Neutrophil (primary cell): ENCODE data around the gene TMCC2.

Experiments used
- H3K27ac ChIP-seq: fragments of 200-600 bp; sonication (generic); 2 replicates; pipeline ENCODE4 v1.5.1; 2016; ENCODE audit warnings: mild to moderate bottlenecking, moderate library complexity
- H3K27me3 ChIP-seq: fragments of 200-600 bp; sonication (generic); 2 replicates; pipeline ENCODE4 v1.6.0; 2016; ENCODE audit warnings: mild to moderate bottlenecking
- H3K36me3 ChIP-seq: fragments of 200-600 bp; sonication (generic); 2 replicates; pipeline ENCODE4 v1.5.1; 2017
- H3K4me1 ChIP-seq, 2 experiments: fragments of 200-600 bp in 1 of 2; sonication (generic) in 1 of 2; 1 replicate in 1 of 2; 2 replicates in 1 of 2; pipeline versions ENCODE4 v1.5.1 to v1.6.1; 2013 to 2016; ENCODE audit warnings: low read depth in 1 of 2, low read length in 1 of 2, mild to moderate bottlenecking in 1 of 2, moderate library complexity in 1 of 2; ENCODE audit not compliant: control insufficient read depth in 1 of 2, insufficient read depth in 1 of 2
- H3K4me3 ChIP-seq, 2 experiments: fragments of 200-600 bp in 1 of 2; sonication (generic) in 1 of 2; 1 replicate in 1 of 2; 2 replicates in 1 of 2; pipeline ENCODE4 v1.5.1; 2013 to 2016; ENCODE audit warnings: low read depth in 1 of 2, low read length in 1 of 2, mild to moderate bottlenecking in 1 of 2, moderate library complexity in 1 of 2
- H3K9me3 ChIP-seq: fragments of 200-600 bp; sonication (generic); 2 replicates; pipeline ENCODE4 v1.5.1; 2016
- CTCF ChIP-seq: fragments of 200-600 bp; sonication (generic); IDR thresholded peaks from 2 replicates; pipeline ENCODE4 v1.5.1; 2016; ENCODE audit warnings: antibody characterized with exemption

Gene TMCC2

DNA sequence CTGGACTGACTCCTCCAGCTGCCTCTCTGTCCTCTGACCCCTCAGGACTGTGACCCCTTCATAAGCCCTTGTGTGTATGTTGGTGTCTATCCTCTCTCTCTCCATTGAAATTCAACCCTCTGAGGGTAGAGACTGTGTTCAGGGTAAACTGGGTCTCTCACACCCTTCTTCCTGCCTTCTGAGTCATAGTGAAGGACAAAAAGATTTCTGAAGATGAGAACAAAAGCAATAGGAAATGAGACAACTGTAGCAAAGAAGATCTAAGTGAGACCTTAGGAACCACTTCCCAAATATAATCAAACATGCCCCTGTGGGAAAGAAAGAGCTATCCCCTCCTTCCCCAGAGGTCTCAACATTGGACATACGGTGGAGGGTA, 76.9 kb downstream of the TMCC2 start:
- no peak for TF ChIP-seq CTCF
- peaks cover 6 to 7% of the 10 kb centered on the region in 2 experiments for H3K4me1 ChIP-seq
- H3K27me3 ChIP-seq: no peaks in the 10 kb centered on the region
- H3K9me3 ChIP-seq: peaks cover 5% of the 10 kb centered on the region
- peak overlapping the region; percentile 28 for H3K27ac ChIP-seq
- no peak overlapping the region for H3K4me3 ChIP-seq
- H3K36me3 ChIP-seq: peaks cover 88% of the 10 kb centered on the region

DNA sequence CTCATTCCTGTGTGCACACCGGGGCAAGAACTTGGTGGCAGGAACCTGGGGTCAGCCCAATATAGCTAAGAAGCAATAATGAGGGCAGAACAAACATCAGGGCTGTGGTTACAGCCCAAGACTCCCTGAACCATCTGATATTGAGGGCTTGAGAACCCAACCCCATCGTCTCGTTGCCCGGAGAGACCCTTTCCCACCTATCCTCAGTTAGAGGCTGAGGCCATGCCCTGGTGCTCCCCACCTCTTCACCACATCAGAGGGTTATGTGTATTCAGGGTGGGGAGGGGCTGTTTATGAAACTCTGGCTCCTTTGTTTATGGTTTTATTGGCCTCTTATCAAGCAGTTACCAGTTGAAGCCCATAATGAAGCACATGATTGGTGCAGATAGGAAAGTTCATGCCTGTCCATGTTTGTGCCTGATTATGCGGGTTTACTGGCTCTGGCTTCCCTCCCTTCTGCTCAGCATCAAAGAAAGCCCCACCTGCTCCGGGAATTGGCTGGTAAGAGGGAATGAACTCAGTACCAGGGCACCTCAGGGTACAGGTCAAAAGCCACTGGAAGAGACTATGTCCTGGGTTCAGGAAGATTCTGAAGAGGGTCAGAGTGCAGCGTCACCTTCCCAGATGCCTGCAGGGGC, 79.3 kb downstream of the TMCC2 start:
- Histone ChIP-seq H3K27me3 (no peaks in the 10 kb centered on the region), H3K4me3 (no peak overlapping the region), H3K27ac (peak overlapping the region; percentile 37), H3K9me3 (peaks cover 12% of the 10 kb centered on the region), H3K4me1 (peaks cover 18 to 20% of the 10 kb centered on the region in 2 experiments), H3K36me3 (peaks cover 99% of the 10 kb centered on the region)
- TF ChIP-seq CTCF: no peak

- peaks cover 7% of the 10 kb centered on the region for H3K9me3 ChIP-seq
- peak overlapping the region; percentile 98 for H3K27ac ChIP-seq
- no peaks in the 10 kb centered on the region for H3K27me3 ChIP-seq
- H3K4me1 ChIP-seq: peaks cover 45 to 47% of the 10 kb centered on the region in 2 experiments
- no peak overlapping the region for H3K4me3 ChIP-seq
- TF ChIP-seq CTCF: no peak
- peaks cover 77% of the 10 kb centered on the region for H3K36me3 ChIP-seq
These were observed 82.0 kb downstream of the TMCC2 start for GRCh38 chr1:205309741-205310140.

DNA sequence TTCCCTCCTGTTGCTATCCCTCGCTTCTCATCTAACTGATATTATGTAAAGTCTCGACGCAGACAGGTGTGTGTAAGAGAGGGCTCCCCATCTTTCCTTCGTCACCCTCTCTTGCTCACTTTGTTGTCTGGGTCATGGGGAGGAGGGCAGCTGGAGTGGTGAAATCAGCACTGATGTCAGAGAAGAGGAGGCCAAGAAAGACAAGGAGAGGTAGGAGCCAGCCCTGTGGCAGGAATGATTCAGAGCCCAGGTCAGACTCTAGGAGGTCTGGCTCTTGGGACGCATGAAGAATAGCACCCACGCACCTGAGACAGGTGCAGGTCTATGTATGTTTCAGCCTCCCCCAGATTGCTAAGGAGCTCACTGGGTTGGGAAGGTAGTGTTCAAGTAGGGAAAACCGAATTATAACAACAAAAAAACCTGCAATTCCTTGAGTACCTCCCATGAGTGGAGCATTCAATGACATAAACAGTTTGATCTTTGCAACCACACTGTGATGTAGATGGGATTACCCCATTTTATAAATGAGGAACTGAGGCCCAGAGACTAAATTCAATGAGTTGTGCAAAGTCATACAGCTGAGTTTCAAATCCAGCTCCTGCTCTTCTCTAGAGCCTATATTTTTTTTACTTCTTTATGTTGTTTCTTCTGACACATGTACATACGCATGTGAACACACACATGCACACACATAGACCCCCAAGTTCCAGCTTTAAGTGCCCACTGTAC, 83.4 kb downstream of the TMCC2 start:
- Histone ChIP-seq H3K27ac (peak overlapping the region; percentile 98), H3K4me1 (peaks cover 59 to 61% of the 10 kb centered on the region in 2 experiments), H3K36me3 (peaks cover 72% of the 10 kb centered on the region), H3K4me3 (peak overlapping the region; percentile 63 to 98), H3K9me3 (peaks cover 7% of the 10 kb centered on the region), H3K27me3 (no peaks in the 10 kb centered on the region)
- no peak for TF ChIP-seq CTCF

DNA sequence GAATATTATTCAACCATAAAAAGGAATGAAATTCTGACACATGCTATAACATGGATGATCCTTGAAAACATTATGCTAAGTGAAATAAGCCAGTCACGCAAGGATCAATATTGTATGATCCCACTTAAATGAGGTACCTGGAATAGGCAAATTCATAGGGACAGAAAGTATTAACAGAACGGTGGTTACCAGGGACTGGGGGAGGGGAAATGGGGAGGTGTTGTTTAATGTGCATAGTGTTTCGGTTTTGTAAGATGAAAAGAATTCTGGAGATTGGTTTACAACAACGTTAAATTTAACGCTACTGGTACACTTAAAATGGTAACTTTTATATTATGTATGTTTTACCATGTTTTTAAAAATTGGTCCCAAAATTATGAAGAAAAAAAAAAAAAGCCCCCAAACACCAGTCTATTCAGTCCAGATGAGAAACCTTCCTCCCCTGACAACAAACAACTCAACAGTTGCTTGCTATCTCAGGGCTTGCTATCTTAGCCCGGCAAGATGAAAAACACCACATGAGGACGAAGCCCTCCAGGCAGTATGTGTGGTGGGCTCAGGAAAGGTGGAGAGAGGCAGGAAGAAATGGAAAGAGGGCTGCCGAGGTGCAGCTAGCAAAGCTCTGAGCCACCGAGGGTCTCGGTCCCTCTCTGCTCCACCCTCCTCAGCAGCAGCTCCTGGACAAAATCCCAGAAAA, 85.3 kb downstream of the TMCC2 start:
- peaks cover 7% of the 10 kb centered on the region for H3K9me3 ChIP-seq
- peaks cover 78 to 80% of the 10 kb centered on the region in 2 experiments for H3K4me1 ChIP-seq
- no peaks in the 10 kb centered on the region for H3K27me3 ChIP-seq
- TF ChIP-seq CTCF: no peak
- H3K4me3 ChIP-seq: peak overlapping the region; percentile 63 to 98
- H3K27ac ChIP-seq: peak overlapping the region; percentile 98
- peaks cover 72% of the 10 kb centered on the region for H3K36me3 ChIP-seq
